Vagina (tissue), 2 donors: ENCODE measurements around the gene UNC119. TPM values are rescaled to one million over a fixed set of nuclear protein-coding genes. Genes with fewer than 3 reads are reported as not detected.

Experiments used
- DNase-seq, 2 donors: peaks; one replicate each; pipeline ENCODE4 v3.0.0-alpha.2; 2017; ENCODE audit errors: extremely low spot score in 2 of 2
- H3K27ac ChIP-seq: fragments of 200-600 bp; sonication (generic); one replicate; pipeline ENCODE4 v1.5.1; 2019
- H3K27me3 ChIP-seq: fragments of 200-600 bp; sonication (generic); one replicate; pipeline ENCODE4 v1.5.1; 2019
- H3K36me3 ChIP-seq, 2 donors: fragments of 200-600 bp; sonication (generic); one replicate each; pipeline ENCODE4 v1.5.1; 2017 to 2019
- H3K4me1 ChIP-seq: fragments of 200-600 bp; sonication (generic); one replicate; pipeline ENCODE4 v1.5.1; 2019
- H3K4me3 ChIP-seq, 2 donors: fragments of 200-600 bp; sonication (generic); 1 replicate in 1 of 2; 2 replicates in 1 of 2; pipeline ENCODE4 v1.5.1; 2016 to 2019
- H3K9me3 ChIP-seq: fragments of 200-600 bp; sonication (generic); one replicate; pipeline ENCODE4 v1.5.1; 2019
- POLR2A ChIP-seq, 2 donors: fragments of 450-650 bp; IDR thresholded peaks; one replicate each; pipeline ENCODE4 v1.6.1; 2017; ENCODE audit warnings: antibody characterized with exemption in 2 of 2, mild to moderate bottlenecking in 2 of 2, moderate library complexity in 2 of 2
- POLR2AphosphoS5 ChIP-seq, 2 donors: sonication (generic); formaldehyde crosslinking; IDR thresholded peaks; one replicate each; pipeline ENCODE4 v1.9.0; 2017; ENCODE audit warnings: antibody characterized with exemption in 2 of 2, mild to moderate bottlenecking in 2 of 2, low read depth in 1 of 2; ENCODE audit not compliant: insufficient read depth in 1 of 2
- intact Hi-C: fragments of 100-400 bp; cut with DNase I; formaldehyde crosslinking; loops from one replicate; pipeline ENCODE4 v1.15.1; 2023
- total RNA-seq: library from RNA; depleted of rRNA; stranded (reverse); fragments of >200 nt; gene quantifications from one replicate; pipeline ENCODE4 v1.2.3, GENCODE V29; 2016
- TF ChIP-seq, protein P1 (sequence below), 3 experiments: fragments of 450-650 bp in 2 of 3; fragments of 200-600 bp in 1 of 3; sonication (generic) in 1 of 3; IDR thresholded peaks; one replicate each; pipeline ENCODE4 v1.5.1; 2017 to 2019; ENCODE audit warnings: antibody characterized with exemption in 3 of 3, mild to moderate bottlenecking in 2 of 3, moderate library complexity in 2 of 3

Gene UNC119
- total RNA-seq, 1 donor from 2014 or later, result 38.1 TPM

- Histone ChIP-seq H3K9me3 (no peaks in the 10 kb centered on the region), H3K4me1 (peaks cover 17% of the 10 kb centered on the region), H3K36me3 (no peaks in the 10 kb centered on the region), H3K27me3 (no peaks in the 10 kb centered on the region), H3K4me3 (peak overlapping the region in 1 of 2 donors; percentile 29), H3K27ac (peak overlapping the region; percentile 58)
- DNase-seq, result no peak
- intact Hi-C loops, result no loop called here
- TF ChIP-seq, protein P1, sequence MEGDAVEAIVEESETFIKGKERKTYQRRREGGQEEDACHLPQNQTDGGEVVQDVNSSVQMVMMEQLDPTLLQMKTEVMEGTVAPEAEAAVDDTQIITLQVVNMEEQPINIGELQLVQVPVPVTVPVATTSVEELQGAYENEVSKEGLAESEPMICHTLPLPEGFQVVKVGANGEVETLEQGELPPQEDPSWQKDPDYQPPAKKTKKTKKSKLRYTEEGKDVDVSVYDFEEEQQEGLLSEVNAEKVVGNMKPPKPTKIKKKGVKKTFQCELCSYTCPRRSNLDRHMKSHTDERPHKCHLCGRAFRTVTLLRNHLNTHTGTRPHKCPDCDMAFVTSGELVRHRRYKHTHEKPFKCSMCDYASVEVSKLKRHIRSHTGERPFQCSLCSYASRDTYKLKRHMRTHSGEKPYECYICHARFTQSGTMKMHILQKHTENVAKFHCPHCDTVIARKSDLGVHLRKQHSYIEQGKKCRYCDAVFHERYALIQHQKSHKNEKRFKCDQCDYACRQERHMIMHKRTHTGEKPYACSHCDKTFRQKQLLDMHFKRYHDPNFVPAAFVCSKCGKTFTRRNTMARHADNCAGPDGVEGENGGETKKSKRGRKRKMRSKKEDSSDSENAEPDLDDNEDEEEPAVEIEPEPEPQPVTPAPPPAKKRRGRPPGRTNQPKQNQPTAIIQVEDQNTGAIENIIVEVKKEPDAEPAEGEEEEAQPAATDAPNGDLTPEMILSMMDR (IDR thresholded peaks at IDR 0.05), result no peak
- TF ChIP-seq POLR2AphosphoS5 (IDR thresholded peaks at IDR 0.05; ENCODE audit: insufficient read depth in 1 of 2, low read depth in 1 of 2) (peak in 1 of 2 donors; percentile 14), POLR2A (IDR thresholded peaks at IDR 0.05) (no peak)
Measured at GRCh38 chr17:28507567-28508203, 44.7 kb downstream of the UNC119 start.

GRCh38 chr17:28506763-28507487 is 45.5 kb downstream of the UNC119 start:
- peaks cover 17% of the 10 kb centered on the region for H3K4me1 ChIP-seq
- no peaks in the 10 kb centered on the region for H3K27me3 ChIP-seq
- intact Hi-C loops, result no loop called here
- no peaks in the 10 kb centered on the region for H3K36me3 ChIP-seq
- H3K9me3 ChIP-seq, result no peaks in the 10 kb centered on the region
- peak overlapping the region in 1 of 2 donors; percentile 29 for H3K4me3 ChIP-seq
- H3K27ac ChIP-seq, result no peak overlapping the region
- no peak for TF ChIP-seq POLR2AphosphoS5 (IDR thresholded peaks at IDR 0.05; ENCODE audit: insufficient read depth in 1 of 2, low read depth in 1 of 2)
- no peak for TF ChIP-seq POLR2A (IDR thresholded peaks at IDR 0.05)
- TF ChIP-seq, protein P1 (IDR thresholded peaks at IDR 0.05), result no peak
- DNase-seq, result no peak

DNA sequence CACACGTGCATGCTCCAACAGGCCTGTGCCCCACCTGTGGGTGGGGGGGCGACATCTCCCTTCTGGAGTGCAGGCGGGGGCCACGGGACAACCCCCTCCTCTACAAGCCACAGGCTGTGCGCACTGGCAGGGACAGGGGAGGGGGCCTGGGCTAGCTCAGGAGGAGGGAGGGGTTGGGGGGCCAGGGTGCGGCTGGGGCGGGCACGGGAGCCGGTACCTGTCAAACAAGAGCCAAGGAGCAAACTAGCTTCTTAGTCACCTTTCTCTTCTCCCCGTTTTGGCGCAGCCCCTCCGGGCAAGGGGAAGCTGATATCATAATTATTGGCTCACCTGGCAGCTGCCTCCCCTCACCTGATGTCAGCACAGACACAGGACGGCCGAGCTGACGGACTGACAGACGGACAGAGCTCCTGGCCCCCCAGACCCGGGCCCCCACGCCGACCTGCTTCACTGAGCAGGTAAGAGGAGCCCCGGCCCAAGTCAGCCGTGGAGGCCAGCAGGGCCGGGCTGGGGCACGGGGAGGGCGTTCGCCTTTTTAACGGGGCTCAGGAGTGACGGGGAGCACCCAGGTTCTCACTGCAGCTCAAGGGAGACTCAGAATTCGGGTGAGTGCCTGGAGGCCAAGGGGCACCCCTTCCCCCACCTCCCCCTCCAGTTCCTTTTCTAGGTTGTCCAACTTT is 46.3 kb downstream of the UNC119 start, which contains the start of gene FOXN1:
FOXN1 (plus strand) TSS at position 363 of the 680 bp plus-strand sequence. CDS start 17,622 bp downstream, outside the sequence.
- Histone ChIP-seq H3K27me3 (no peaks in the 10 kb centered on the region), H3K27ac (peak within 1 kb of the TSS; percentile 33), H3K4me1 (peaks cover 17% of the 10 kb centered on the region), H3K9me3 (no peaks in the 10 kb centered on the region), H3K36me3 (no peaks in the 10 kb centered on the region), H3K4me3 (peak within 1 kb of the TSS in 1 of 2 donors; percentile 29)
- intact Hi-C loops, result no loop called here
- TF ChIP-seq POLR2A (IDR thresholded peaks at IDR 0.05) (no peak), POLR2AphosphoS5 (IDR thresholded peaks at IDR 0.05; ENCODE audit: insufficient read depth in 1 of 2, low read depth in 1 of 2) (no peak)
- TF ChIP-seq, protein P1 (IDR thresholded peaks at IDR 0.05), result no peak
- no peak for DNase-seq

- Histone ChIP-seq H3K27me3 (no peaks in the 10 kb centered on the region), H3K4me3 (no peak overlapping the region), H3K4me1 (peaks cover 13% of the 10 kb centered on the region), H3K27ac (no peak overlapping the region), H3K36me3 (no peaks in the 10 kb centered on the region), H3K9me3 (no peaks in the 10 kb centered on the region)
- no peak for TF ChIP-seq POLR2AphosphoS5 (IDR thresholded peaks at IDR 0.05; ENCODE audit: insufficient read depth in 1 of 2, low read depth in 1 of 2)
- TF ChIP-seq POLR2A (IDR thresholded peaks at IDR 0.05), result no peak
- TF ChIP-seq, protein P1 (IDR thresholded peaks at IDR 0.05), result no peak
- no peak for DNase-seq
- intact Hi-C loops, result no loop called here
Measured at GRCh38 chr17:28503420-28503819, 49.0 kb downstream of the UNC119 start.
